Lung (tissue), 12 donors: ENCODE data around the gene CHST11. TPM values are rescaled to one million over a fixed set of nuclear protein-coding genes. Genes with fewer than 3 reads are reported as not detected.

ENCODE experiments used
- ATAC-seq: fragments of 200-7000 bp; cut with Tn5 transposase; one replicate; pipeline ENCODE4 v1.9.1; 2020; ENCODE audit warnings: moderate number of reproducible peaks; ENCODE audit not compliant: insufficient read depth, low FRiP score
- DNase-seq, 3 donors: peaks; one replicate each; pipeline ENCODE4 v3.0.0-alpha.2; 2013 to 2017
- H3K27ac ChIP-seq, 2 donors: one replicate each; pipeline ENCODE4 v1.5.1; 2013; ENCODE audit warnings: mild to moderate bottlenecking in 2 of 2, moderate library complexity in 2 of 2, control low read depth in 1 of 2, inconsistent platforms in 1 of 2, low read depth in 1 of 2, low read length in 1 of 2
- H3K27me3 ChIP-seq, 3 donors: one replicate each; pipeline ENCODE4 v1.5.1; 2013; ENCODE audit warnings: low read length in 2 of 3; ENCODE audit not compliant: control insufficient read depth in 3 of 3, insufficient read depth in 3 of 3
- H3K36me3 ChIP-seq, 4 donors: one replicate each; pipeline ENCODE4 v1.5.1; 2013; ENCODE audit warnings: low read length in 4 of 4, mild to moderate bottlenecking in 1 of 4, moderate library complexity in 1 of 4; ENCODE audit not compliant: control insufficient read depth in 4 of 4, insufficient read depth in 4 of 4
- H3K4me1 ChIP-seq, 5 donors: one replicate each; pipeline ENCODE4 v1.5.1; 2013; ENCODE audit warnings: low read length in 5 of 5, mild to moderate bottlenecking in 2 of 5, moderate library complexity in 1 of 5; ENCODE audit not compliant: control insufficient read depth in 5 of 5, insufficient read depth in 5 of 5
- H3K4me3 ChIP-seq: one replicate; pipeline ENCODE4 v1.5.1; 2013; ENCODE audit warnings: mild to moderate bottlenecking, control low read depth, moderate library complexity
- H3K9ac ChIP-seq, 2 donors: one replicate each; pipeline ENCODE4 v1.5.1; 2013; ENCODE audit warnings: low read length in 2 of 2, control low read depth in 1 of 2; ENCODE audit not compliant: insufficient read depth in 1 of 2
- H3K9me3 ChIP-seq, 4 donors: one replicate each; pipeline ENCODE4 v1.5.1; 2013; ENCODE audit warnings: low read length in 3 of 4, mild to moderate bottlenecking in 1 of 4, moderate library complexity in 1 of 4; ENCODE audit not compliant: control insufficient read depth in 4 of 4, insufficient read depth in 3 of 4
- WGBS, 2 donors: extraction: QIAGEN DNeasy Blood & Tissue Kit; methylation state at CpG; one replicate each; pipeline ENCODE4 v1.1.7; 2013; 5-methylcytosine and 5-hydroxymethylcytosine counted together
- polyA plus RNA-seq, 2 donors: library from polyadenylated mRNA; stranded (reverse); fragments of 200-250 nt; gene quantifications; one replicate each; pipeline ENCODE4 v1.2.1, GENCODE V29; 2013
- total RNA-seq, 2 donors: library from RNA; depleted of rRNA in 1 of 2; stranded (reverse); fragments of >200 nt in 1 of 2; gene quantifications; one replicate each; pipeline ENCODE4 v1.2.1, GENCODE V29; 2014 to 2021
- TF ChIP-seq, protein P1 (sequence below): IDR thresholded peaks from 2 replicates; pipeline ENCODE4 v1.5.1; 2012; ENCODE audit warnings: mild to moderate bottlenecking; ENCODE audit errors: control extremely low read depth, extremely low read depth
- donor health status: control.
- donor health status: control.
- donor health status: Bipolar disorder and iron deficiency.
- donor health status: healthy.
- donor health status: DM: yes; HTN: yes; CAD: no.

CHST11 gene
- total and polyA plus RNA-seq, 4 donors: 9.0 to 63.2 (median 27.7) TPM

DNA sequence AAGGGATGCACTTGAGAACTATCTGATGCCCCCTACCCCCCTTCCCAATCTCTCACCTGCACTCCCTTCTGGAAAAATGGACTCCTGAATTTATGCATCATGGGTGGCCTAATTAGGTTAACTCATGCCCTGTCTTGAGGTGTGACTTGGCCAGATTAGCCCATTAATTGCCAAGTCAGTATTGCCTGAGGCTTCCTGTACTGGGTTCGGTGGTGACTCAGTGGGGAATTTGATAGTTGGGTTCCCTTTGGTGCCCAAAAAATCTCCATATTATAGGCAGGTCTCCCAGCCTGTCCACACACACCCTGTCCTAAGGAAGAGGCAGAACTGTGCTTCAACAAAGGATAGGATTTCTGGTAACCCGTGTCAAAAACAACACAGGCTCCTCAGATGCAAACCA lies 146.1 kb downstream of the CHST11 start:
- 83 to 88% methylated on average over 2 of the region's 2 CpGs for WGBS, 2 donors
- Histone ChIP-seq H3K27ac (peak overlapping the region in 1 of 2 donors; percentile 60), H3K9ac (no peak overlapping the region), H3K4me3 (no peak overlapping the region), H3K9me3 (no peaks in the 10 kb centered on the region), H3K36me3 (no peaks in the 10 kb centered on the region), H3K27me3 (no peaks in the 10 kb centered on the region), H3K4me1 (peaks cover 0 to 16% (median 0%) of the 10 kb centered on the region in 5 donors)
- no peak for DNase-seq
- ATAC-seq: no peak
- TF ChIP-seq, protein P1, sequence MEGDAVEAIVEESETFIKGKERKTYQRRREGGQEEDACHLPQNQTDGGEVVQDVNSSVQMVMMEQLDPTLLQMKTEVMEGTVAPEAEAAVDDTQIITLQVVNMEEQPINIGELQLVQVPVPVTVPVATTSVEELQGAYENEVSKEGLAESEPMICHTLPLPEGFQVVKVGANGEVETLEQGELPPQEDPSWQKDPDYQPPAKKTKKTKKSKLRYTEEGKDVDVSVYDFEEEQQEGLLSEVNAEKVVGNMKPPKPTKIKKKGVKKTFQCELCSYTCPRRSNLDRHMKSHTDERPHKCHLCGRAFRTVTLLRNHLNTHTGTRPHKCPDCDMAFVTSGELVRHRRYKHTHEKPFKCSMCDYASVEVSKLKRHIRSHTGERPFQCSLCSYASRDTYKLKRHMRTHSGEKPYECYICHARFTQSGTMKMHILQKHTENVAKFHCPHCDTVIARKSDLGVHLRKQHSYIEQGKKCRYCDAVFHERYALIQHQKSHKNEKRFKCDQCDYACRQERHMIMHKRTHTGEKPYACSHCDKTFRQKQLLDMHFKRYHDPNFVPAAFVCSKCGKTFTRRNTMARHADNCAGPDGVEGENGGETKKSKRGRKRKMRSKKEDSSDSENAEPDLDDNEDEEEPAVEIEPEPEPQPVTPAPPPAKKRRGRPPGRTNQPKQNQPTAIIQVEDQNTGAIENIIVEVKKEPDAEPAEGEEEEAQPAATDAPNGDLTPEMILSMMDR: no peak

DNA sequence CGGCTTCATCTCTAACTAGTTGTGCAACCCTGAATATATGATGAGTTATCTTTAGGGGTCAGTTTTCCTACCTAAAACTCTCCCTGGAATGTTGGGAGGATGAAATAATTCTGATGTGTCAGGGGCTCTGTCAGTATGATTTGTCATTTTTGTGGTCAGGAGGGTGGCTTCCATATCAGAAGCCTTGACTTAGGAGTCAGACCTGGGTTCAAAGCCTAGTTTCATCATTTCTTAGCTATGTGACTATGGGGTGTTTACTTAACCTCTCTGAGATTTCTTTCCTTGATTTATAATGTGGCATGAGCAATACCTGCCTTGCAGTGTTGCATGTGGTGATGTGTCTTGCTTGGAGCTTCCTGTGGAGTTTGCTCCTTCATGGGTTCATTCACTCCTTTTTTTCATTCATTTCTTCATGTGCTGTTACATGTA lies 146.8 kb downstream of the CHST11 start:
- Histone ChIP-seq H3K27me3 (no peaks in the 10 kb centered on the region), H3K36me3 (no peaks in the 10 kb centered on the region), H3K27ac (peak overlapping the region; percentile 27 to 84), H3K4me3 (no peak overlapping the region), H3K9me3 (no peaks in the 10 kb centered on the region), H3K9ac (no peak overlapping the region), H3K4me1 (peaks cover 0 to 14% (median 0%) of the 10 kb centered on the region in 5 donors)
- 92 to 95% methylated on average over 1 of the region's 1 CpG for WGBS, 2 donors
- ATAC-seq: no peak
- TF ChIP-seq, protein P1: no peak
- no peak for DNase-seq

DNA sequence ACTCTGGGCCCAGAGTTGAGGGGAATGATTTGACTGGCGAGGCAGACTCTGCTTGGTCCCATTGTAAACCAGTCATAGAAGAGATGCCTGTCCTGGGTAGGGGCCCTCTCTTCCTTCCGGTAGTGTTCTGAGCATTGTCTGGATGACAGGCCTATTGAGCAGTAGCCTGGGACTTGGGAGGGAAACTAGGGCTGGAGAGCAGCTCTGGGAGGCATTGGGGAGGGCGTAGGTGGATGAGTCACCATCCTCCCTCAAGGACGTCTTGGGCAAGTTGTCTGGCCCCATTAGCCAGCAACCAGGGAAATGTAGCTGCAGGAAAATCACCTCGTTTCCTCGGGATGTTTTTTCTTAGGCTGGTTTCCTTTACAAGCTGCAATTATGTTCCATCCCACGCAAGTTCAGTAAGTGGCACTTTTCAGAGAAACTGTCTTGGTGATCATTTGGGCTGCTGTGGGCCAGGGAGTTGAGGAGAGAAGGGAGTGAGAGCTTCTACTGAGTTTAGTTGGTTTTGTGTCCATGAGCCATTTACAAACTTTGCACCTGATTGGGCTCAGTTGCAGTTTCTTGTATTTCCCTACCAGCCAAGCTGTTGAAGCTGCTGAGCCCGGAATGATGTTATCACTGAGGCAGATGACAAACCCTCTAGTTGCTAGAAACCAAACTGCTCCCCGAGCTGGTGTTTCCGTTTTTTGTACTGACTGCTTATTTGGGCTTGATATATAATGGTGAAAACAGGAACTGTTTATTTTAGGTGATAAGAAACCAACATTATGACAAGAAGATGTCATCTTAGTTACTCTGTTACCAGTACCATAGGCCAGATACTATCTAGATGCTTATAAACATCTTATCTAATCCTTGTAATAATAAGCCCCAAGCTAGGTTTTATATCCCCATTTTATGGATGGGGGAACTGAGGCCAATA lies 147.6 kb downstream of the CHST11 start:
- no peak overlapping the region for H3K9ac ChIP-seq
- ATAC-seq (peak; percentile 89), DNase-seq (peak in 1 of 3 donors; percentile 38)
- peak overlapping the region; percentile 59 to 84 for H3K27ac ChIP-seq
- no peak overlapping the region for H3K4me3 ChIP-seq
- no peaks in the 10 kb centered on the region for H3K27me3 ChIP-seq
- no peaks in the 10 kb centered on the region for H3K36me3 ChIP-seq
- 22 to 27% methylated on average over 10 of the region's 10 CpGs for WGBS, 2 donors
- H3K9me3 ChIP-seq: no peaks in the 10 kb centered on the region
- TF ChIP-seq, protein P1: no peak
- peaks cover 0 to 16% (median 0%) of the 10 kb centered on the region in 5 donors for H3K4me1 ChIP-seq
